ENCODE data around the gene PDCD2L. TPM values are rescaled to one million over a fixed set of nuclear protein-coding genes. Genes with fewer than 3 reads are reported as not detected.

The PDCD2L gene
- total and polyA plus RNA-seq, 10 of the 15 experiments (the other 5 are each of a cell fraction or from before 2014, with no cell fraction given), result 7.2 to 41.3 (median 26.9) TPM

DNA sequence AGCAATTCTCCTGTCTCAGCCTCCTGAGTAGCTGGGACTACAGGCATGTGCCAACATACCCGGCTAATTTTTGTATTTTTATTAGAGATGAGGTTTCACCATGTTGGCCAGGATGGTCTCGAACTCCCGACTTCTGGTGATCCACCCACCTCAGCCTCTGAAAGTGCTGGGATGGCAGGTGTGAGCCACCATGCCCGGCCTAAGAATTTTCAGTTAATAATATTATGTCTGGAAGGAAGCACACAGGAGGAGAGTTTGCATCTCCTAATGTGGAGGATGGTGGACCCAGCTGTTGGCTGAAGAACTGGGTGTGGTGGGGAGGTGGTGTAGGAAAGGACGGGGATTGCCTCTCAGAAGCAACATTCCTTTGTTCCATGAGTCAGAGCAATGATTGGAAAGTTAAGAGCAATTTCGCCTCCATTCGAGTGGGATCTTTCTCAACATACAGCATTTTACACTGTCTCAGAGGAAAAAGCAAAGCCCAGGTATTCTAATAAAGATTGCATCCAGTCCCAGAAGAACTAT, 11.9 kb downstream of the PDCD2L start:
- DNase-seq (ENCODE audit: low read depth, low spot score) (no peak), FAIRE-seq (no peak), ATAC-seq (no peak)
- ChIA-PET SMC1A (ENCODE audit: uncharacterized antibody, unreplicated experiment) (interaction anchor here (1.4 kb wide), 1 partner anchor 12 kb away, joined by 4 read pairs; no protein-coding TSS in a partner anchor), CTCF (interaction anchor here (0.7 kb wide), 1 partner anchor 16 kb away, joined by 3 read pairs; no protein-coding TSS in a partner anchor), POLR2A (interaction anchor here (1.0 kb wide), 1 partner anchor 10 kb away, joined by 3 read pairs; no protein-coding TSS in a partner anchor), RAD21 (ENCODE audit: unreplicated experiment) (no interaction called here)
- peaks cover 0 to 16% of the 10 kb centered on the region in 2 experiments; a peak in 2 of 4 replicates for H3K36me3 ChIP-seq (ENCODE audit: control insufficient read depth in 2 of 2, insufficient read depth in 2 of 2, low read length in 1 of 2)
- WGBS (ENCODE audit: insufficient coverage, insufficient replicate concordance, low lambda C conversion rate, missing lambda C conversion rate), result over 99% methylated on average over 7 of the region's 7 CpGs
- no TSS peak for BruUV-seq (replicated peaks)
- H3K27me3 ChIP-seq (replicated peaks in 1 of 2; ENCODE audit: control insufficient read depth in 2 of 2, insufficient read depth in 2 of 2, low read length in 1 of 2), result no peaks in the 10 kb centered on the region
- no peaks in the 10 kb centered on the region for H3K9me3 ChIP-seq (replicated peaks; ENCODE audit: control insufficient read depth, insufficient read depth, low read length)
- H3K4me2 ChIP-seq (ENCODE audit: control insufficient read depth, insufficient read depth), result no peak overlapping the region
- no peak overlapping the region for H3K4me3 ChIP-seq
- H3K4me1 ChIP-seq (ENCODE audit: control insufficient read depth, insufficient read depth, low read length), result no peaks in the 10 kb centered on the region
- H3K79me2 ChIP-seq (ENCODE audit: control insufficient read depth, insufficient read depth, low read length), result no peaks in the 10 kb centered on the region; the same call in 1 of the 2 replicates
- H3K27ac ChIP-seq (ENCODE audit: control insufficient read depth, insufficient read depth), result no peak overlapping the region
- in situ Hi-C loops (cut with MboI), result no loop called here
- no peaks in the 10 kb centered on the region for H4K20me1 ChIP-seq (ENCODE audit: control insufficient read depth, insufficient read depth)
- intact Hi-C loops (cut with micrococcal nuclease; ENCODE audit: unreplicated experiment), result no loop called here
- no peak overlapping the region for H3K9ac ChIP-seq (ENCODE audit: control insufficient read depth, insufficient read depth, low read length)
- H2AFZ ChIP-seq (ENCODE audit: control insufficient read depth, low read depth, low read length), result no peak overlapping the region
- TF ChIP-seq SPI1 (IDR thresholded peaks at IDR 0.05; ENCODE audit: borderline replicate concordance, insufficient read depth, low read depth, low read length) (no peak), KLF5 (IDR thresholded peaks at IDR 0.05; ENCODE audit: partially characterized antibody) (no peak), EGR1 (IDR thresholded peaks at IDR 0.05; ENCODE audit: borderline replicate concordance in 1 of 2, low read depth in 2 of 2, low read length in 2 of 2) (no peak), SUPT20H (IDR thresholded peaks at IDR 0.05; ENCODE audit: borderline replicate concordance, control insufficient read depth, low read depth, low read length) (no peak), FOS (IDR thresholded peaks at IDR 0.05; ENCODE audit: borderline replicate concordance, extremely low read depth, insufficient read length) (no peak), BRCA1 (IDR thresholded peaks at IDR 0.05; ENCODE audit: low read depth, low read length) (no peak), ZBED1 (IDR thresholded peaks at IDR 0.05; ENCODE audit: borderline replicate concordance) (no peak), MYB (IDR thresholded peaks at IDR 0.05; ENCODE audit: borderline replicate concordance, low read depth, low read length) (no peak), ZSCAN29 (IDR thresholded peaks at IDR 0.05) (no peak), SREBF2 (IDR thresholded peaks at IDR 0.05; ENCODE audit: low read length) (no peak), ZNF622 (IDR thresholded peaks at IDR 0.05) (no peak)
- TF ChIP-seq, protein P1, sequence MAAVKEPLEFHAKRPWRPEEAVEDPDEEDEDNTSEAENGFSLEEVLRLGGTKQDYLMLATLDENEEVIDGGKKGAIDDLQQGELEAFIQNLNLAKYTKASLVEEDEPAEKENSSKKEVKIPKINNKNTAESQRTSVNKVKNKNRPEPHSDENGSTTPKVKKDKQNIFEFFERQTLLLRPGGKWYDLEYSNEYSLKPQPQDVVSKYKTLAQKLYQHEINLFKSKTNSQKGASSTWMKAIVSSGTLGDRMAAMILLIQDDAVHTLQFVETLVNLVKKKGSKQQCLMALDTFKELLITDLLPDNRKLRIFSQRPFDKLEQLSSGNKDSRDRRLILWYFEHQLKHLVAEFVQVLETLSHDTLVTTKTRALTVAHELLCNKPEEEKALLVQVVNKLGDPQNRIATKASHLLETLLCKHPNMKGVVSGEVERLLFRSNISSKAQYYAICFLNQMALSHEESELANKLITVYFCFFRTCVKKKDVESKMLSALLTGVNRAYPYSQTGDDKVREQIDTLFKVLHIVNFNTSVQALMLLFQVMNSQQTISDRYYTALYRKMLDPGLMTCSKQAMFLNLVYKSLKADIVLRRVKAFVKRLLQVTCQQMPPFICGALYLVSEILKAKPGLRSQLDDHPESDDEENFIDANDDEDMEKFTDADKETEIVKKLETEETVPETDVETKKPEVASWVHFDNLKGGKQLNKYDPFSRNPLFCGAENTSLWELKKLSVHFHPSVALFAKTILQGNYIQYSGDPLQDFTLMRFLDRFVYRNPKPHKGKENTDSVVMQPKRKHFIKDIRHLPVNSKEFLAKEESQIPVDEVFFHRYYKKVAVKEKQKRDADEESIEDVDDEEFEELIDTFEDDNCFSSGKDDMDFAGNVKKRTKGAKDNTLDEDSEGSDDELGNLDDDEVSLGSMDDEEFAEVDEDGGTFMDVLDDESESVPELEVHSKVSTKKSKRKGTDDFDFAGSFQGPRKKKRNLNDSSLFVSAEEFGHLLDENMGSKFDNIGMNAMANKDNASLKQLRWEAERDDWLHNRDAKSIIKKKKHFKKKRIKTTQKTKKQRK (IDR thresholded peaks at IDR 0.05; ENCODE audit: low read depth, low read length), result no peak
- TF ChIP-seq, protein P2, sequence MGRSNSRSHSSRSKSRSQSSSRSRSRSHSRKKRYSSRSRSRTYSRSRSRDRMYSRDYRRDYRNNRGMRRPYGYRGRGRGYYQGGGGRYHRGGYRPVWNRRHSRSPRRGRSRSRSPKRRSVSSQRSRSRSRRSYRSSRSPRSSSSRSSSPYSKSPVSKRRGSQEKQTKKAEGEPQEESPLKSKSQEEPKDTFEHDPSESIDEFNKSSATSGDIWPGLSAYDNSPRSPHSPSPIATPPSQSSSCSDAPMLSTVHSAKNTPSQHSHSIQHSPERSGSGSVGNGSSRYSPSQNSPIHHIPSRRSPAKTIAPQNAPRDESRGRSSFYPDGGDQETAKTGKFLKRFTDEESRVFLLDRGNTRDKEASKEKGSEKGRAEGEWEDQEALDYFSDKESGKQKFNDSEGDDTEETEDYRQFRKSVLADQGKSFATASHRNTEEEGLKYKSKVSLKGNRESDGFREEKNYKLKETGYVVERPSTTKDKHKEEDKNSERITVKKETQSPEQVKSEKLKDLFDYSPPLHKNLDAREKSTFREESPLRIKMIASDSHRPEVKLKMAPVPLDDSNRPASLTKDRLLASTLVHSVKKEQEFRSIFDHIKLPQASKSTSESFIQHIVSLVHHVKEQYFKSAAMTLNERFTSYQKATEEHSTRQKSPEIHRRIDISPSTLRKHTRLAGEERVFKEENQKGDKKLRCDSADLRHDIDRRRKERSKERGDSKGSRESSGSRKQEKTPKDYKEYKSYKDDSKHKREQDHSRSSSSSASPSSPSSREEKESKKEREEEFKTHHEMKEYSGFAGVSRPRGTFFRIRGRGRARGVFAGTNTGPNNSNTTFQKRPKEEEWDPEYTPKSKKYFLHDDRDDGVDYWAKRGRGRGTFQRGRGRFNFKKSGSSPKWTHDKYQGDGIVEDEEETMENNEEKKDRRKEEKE (IDR thresholded peaks at IDR 0.05), result no peak
- TF ChIP-seq, protein P3, sequence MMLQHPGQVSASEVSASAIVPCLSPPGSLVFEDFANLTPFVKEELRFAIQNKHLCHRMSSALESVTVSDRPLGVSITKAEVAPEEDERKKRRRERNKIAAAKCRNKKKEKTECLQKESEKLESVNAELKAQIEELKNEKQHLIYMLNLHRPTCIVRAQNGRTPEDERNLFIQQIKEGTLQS (IDR thresholded peaks at IDR 0.05; ENCODE audit: borderline replicate concordance, extremely low read depth, low read depth, low read length), result no peak
